G401 (cell line): Measurements from ENCODE around the gene YARS1. TPM values are rescaled to one million over a fixed set of nuclear protein-coding genes. Genes with fewer than 3 reads are reported as not detected.

Experiments used
- DNase-seq: peaks from one replicate; pipeline ENCODE4 v3.0.0-alpha.2; 2015; ENCODE audit warnings: low spot score
- in situ Hi-C: cut with HindIII; loops from 2 replicates; pipeline ENCODE4 v1.10.0; 2016; ENCODE audit warnings: low sequenced_read_pairs, mixed read lengths
- total RNA-seq: library from RNA; depleted of rRNA; stranded (reverse); fragments of >200 nt; shearing (Covaris generic); gene quantifications from 2 replicates; pipeline ENCODE4 v1.2.3, GENCODE V29; 2014; rRNA removed

Gene YARS1
- total RNA-seq, 1 experiment from 2014 or later = 140 TPM

DNA sequence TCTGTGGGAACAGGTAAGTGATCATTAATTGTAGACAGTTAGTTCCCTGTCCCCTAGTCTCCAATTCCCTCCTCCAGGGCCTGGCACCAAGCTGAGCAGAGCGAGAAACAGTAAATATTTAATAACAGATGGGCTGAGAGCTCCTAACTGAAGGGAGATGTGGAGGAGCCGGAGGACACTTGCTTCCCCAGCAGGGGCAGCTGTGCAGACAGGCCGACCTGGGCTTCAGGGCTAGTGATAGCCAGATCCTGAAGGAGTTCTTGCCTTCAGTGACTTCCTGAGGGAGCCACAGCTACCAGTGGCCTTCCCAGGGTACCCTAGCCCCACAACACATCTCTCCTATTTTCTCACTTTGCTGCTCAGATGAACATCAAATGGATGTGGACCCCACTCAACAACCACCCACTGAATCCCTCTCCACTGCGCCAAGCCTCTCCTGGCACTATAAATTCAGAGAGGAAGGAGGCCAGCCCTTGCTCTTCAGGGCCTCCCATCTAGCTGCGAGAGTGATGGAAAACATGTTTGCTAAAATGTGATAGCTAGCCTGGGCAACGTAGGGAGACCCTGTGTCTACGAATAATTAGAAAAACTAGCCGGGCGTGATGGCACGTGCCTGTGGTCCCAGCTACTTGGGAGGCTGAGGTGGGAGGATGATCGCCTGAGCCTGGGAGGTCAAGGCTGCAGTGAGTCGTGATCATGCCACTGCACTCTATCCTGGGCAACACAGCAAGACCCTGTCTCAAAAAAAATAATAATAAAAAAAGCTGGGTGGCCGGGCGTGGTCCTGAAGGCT is 87.7 kb downstream of the YARS1 start:
- in situ Hi-C loops = no loop called here
- no peak for DNase-seq

DNA sequence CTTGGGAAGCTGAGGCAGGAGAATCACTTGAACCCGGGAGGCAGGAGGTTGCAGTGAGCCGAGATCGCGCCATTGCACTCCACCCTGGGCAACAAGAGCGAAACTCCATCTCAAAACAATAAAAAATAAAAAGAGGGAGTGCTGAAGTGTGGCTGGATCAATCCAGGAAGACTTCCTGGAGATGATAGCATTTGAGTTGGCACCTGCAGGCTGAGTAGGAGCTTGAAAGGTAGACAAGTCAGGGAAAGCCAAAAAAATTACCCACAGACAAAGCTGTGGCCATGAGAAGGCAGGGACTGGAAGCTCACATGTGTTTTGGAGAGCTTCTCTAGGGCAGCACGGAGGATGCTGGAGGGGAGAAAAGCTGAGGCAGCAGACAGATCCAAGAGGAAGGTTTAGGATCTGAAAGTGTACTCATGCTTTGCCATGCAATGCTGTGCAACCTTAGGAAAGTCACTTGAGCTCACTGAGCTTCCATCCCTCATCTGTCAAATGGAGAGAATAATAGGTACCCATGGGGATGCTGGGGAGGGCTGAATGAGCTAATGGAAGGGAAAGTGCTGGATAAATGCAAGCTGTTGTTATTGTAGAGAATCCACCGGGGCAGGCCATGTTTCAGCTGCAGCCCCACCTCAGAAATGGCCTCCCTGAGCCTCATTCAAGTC is 88.6 kb downstream of the YARS1 start:
- no peak for DNase-seq
- in situ Hi-C loops = no loop called here

DNA sequence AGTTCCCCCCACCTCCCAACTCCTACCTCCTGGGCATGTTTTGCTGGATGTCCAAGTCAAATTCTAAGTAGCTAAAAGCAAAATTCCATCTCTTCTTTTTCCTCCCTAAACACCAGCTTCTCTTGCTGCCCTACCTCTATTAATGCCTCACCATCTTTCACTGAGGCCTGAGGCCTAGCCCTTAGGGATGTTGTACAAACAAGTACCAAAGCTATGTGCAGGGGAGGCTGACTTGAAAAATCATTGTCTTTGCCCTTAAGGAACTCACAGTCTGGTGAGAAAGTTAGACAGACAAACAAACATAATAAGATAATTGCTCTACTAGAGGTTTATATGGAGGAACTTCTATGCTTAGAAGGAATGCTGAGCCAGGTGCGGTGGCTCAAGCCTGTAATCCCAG is 89.3 kb downstream of the YARS1 start:
- DNase-seq = no peak
- in situ Hi-C loops = no loop called here

DNA sequence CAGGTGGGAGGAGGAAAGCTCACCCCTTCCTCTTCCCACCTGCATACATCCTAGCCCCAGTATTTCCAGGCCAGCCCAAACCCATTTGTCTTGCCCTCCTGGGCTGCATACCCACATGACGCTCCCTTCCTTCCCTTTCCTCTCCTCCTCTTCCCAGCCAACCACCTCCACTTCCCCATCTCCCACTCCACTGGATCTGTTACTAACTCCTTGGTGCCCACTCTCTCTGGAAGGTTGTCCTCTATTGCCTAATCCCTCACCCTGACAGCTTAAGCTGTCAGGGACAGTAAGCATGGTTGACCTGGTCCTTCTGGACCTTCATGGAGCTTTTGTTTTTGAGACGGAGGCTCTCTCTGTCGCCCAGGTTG is 91.6 kb downstream of the YARS1 start:
- no peak for DNase-seq
- in situ Hi-C loops = no loop called here

Other genes starting within 250 kb of the YARS1 start
- gene ZBTB8OS, start 166.8 kb downstream of the YARS1 start, total RNA-seq = 101 and 103 TPM in 2 replicates
- 211 and 289 TPM in 2 replicates for gene RBBP4, start 166.2 kb downstream of the YARS1 start, total RNA-seq
- gene SYNC, start 114.6 kb downstream of the YARS1 start, total RNA-seq = 6.5 and 7.9 TPM in 2 replicates
- gene S100PBP, start 295 bp upstream of the YARS1 start, total RNA-seq = 27.6 and 48.3 TPM in 2 replicates
- 39.4 and 56.4 TPM in 2 replicates for gene FNDC5, start 53.6 kb upstream of the YARS1 start, total RNA-seq
- gene HPCA, start 69.1 kb upstream of the YARS1 start, total RNA-seq = not detected in 2 replicates
- 26.6 and 36.1 TPM in 2 replicates for gene TMEM54, start 84.0 kb upstream of the YARS1 start, total RNA-seq
- 13.2 and 19.0 TPM in 2 replicates for gene RNF19B, start 147.5 kb upstream of the YARS1 start, total RNA-seq
- 244 and 260 TPM in 2 replicates for gene AK2, start 219.5 kb upstream of the YARS1 start, total RNA-seq